ENCODE measurements around the gene OCA2.

Gene OCA2

DNA sequence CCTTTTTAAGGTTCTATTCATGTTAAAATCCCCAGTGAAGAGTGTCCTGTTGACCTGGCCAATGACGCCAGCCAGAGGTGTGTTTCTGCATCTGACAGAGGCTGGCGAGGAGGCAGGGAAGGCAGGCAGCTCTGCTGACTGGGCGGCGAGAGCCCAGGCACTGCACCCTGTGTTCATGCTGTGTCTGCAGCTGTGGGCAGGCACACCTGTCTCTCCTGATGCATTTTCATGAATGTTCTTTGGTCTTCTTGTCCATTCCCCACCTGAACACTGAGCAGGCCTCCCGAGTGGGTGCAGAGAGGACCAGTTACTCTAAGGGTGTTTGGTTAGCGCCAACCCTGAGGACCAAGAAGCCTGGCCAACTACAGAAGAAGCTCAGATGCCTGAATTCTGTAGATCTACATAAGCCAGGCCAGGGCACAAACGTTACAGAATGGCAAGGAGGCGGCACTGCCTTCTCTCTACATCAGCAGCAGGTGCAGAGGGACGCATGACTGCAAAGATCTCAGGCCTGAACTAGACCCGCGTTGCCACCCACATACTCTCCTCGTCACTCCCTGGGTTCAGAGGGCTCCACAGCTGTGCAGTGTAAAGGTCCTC, 233.7 kb downstream of the OCA2 start:
- no peak overlapping the region for H3K4me2 ChIP-seq (ENCODE audit: low read length)
- no peak for TF ChIP-seq EZH2phosphoT487 (IDR thresholded peaks at IDR 0.05; ENCODE audit: low read depth)
- TF ChIP-seq, protein P1, sequence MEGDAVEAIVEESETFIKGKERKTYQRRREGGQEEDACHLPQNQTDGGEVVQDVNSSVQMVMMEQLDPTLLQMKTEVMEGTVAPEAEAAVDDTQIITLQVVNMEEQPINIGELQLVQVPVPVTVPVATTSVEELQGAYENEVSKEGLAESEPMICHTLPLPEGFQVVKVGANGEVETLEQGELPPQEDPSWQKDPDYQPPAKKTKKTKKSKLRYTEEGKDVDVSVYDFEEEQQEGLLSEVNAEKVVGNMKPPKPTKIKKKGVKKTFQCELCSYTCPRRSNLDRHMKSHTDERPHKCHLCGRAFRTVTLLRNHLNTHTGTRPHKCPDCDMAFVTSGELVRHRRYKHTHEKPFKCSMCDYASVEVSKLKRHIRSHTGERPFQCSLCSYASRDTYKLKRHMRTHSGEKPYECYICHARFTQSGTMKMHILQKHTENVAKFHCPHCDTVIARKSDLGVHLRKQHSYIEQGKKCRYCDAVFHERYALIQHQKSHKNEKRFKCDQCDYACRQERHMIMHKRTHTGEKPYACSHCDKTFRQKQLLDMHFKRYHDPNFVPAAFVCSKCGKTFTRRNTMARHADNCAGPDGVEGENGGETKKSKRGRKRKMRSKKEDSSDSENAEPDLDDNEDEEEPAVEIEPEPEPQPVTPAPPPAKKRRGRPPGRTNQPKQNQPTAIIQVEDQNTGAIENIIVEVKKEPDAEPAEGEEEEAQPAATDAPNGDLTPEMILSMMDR (IDR thresholded peaks at IDR 0.05; ENCODE audit: low read depth, low read length), result no peak
- H3K9me3 ChIP-seq (ENCODE audit: insufficient read depth, low read length), result no peaks in the 10 kb centered on the region

DNA sequence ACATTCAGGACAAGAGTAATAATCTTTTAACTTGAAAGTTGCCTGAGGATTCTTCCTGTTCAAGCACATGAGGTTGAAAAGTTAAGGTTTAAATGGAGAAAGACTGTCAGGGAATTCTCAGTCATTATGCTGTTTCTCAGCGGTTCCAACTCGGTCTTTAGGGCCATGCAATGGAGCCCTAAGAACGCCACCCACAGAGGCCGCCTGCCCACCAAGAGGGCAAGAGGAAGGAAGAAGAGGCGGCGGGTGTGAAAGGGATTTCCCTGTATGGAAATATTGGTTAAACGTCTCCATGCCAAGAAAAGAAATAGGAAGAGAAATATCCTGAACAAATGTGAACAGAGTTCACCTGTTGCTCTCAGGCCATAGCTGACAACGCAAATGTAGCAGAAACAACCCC, 234.4 kb downstream of the OCA2 start:
- Histone ChIP-seq H3K9ac (ENCODE audit: low read length) (no peak overlapping the region), H4K20me1 (ENCODE audit: insufficient read depth, low read length) (no peaks in the 10 kb centered on the region), H3K4me3 (ENCODE audit: low read length) (no peak overlapping the region), H3K27ac (ENCODE audit: low read length) (no peak overlapping the region), H3K9me3 (ENCODE audit: insufficient read depth, low read length) (no peaks in the 10 kb centered on the region), H3K27me3 (ENCODE audit: low read depth, low read length) (no peaks in the 10 kb centered on the region), H3K4me1 (ENCODE audit: low read length) (no peaks in the 10 kb centered on the region), H3K4me2 (ENCODE audit: low read length) (no peak overlapping the region), H3K36me3 (replicated peaks; ENCODE audit: low read depth, low read length) (no peaks in the 10 kb centered on the region), H3K79me2 (ENCODE audit: low read length) (no peaks in the 10 kb centered on the region), H2AFZ (ENCODE audit: low read depth, low read length) (no peak overlapping the region)
- TF ChIP-seq, protein P1 (IDR thresholded peaks at IDR 0.05; ENCODE audit: low read depth, low read length), result no peak
- no peak for TF ChIP-seq EZH2phosphoT487 (IDR thresholded peaks at IDR 0.05; ENCODE audit: low read depth)

More for the DNA sequence above, 233.7 kb downstream of the OCA2 start:
- H3K4me3 ChIP-seq (ENCODE audit: low read length), result no peak overlapping the region
- no peak overlapping the region for H2AFZ ChIP-seq (ENCODE audit: low read depth, low read length)
- H4K20me1 ChIP-seq (ENCODE audit: insufficient read depth, low read length), result no peaks in the 10 kb centered on the region
- no peaks in the 10 kb centered on the region for H3K4me1 ChIP-seq (ENCODE audit: low read length)
- no peak overlapping the region for H3K27ac ChIP-seq (ENCODE audit: low read length)
- no peaks in the 10 kb centered on the region for H3K36me3 ChIP-seq (replicated peaks; ENCODE audit: low read depth, low read length)
- no peak overlapping the region for H3K9ac ChIP-seq (ENCODE audit: low read length)
- H3K79me2 ChIP-seq (ENCODE audit: low read length), result no peaks in the 10 kb centered on the region
- no peaks in the 10 kb centered on the region for H3K27me3 ChIP-seq (ENCODE audit: low read depth, low read length)

DNA sequence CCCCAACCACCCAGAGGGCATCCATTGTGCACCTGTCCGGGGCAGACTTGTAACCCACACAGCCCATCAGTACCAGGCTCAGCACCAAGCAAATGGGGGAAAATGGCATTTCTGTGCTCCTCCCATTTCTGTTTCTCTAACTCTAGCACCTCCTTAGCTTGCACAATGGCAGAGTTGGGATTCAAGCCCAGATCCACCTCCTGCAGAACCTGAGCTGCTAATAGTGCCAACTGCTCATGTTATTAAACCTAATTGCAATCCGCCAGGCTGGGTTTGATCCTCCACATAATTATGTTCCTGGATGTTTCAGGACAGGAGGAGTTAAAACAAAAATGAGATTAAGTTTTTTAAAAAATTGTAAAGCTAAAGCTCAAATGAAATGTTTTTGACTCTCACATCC, 235.0 kb downstream of the OCA2 start:
- TF ChIP-seq, protein P1 (IDR thresholded peaks at IDR 0.05; ENCODE audit: low read depth, low read length), result no peak
- TF ChIP-seq EZH2phosphoT487 (IDR thresholded peaks at IDR 0.05; ENCODE audit: low read depth), result no peak
- Histone ChIP-seq H3K27ac (ENCODE audit: low read length) (no peak overlapping the region), H3K79me2 (ENCODE audit: low read length) (no peaks in the 10 kb centered on the region), H3K36me3 (replicated peaks; ENCODE audit: low read depth, low read length) (no peaks in the 10 kb centered on the region), H3K4me1 (ENCODE audit: low read length) (no peaks in the 10 kb centered on the region), H3K27me3 (ENCODE audit: low read depth, low read length) (no peaks in the 10 kb centered on the region), H3K4me3 (ENCODE audit: low read length) (no peak overlapping the region), H3K9ac (ENCODE audit: low read length) (no peak overlapping the region), H3K4me2 (ENCODE audit: low read length) (no peak overlapping the region), H2AFZ (ENCODE audit: low read depth, low read length) (no peak overlapping the region), H3K9me3 (ENCODE audit: insufficient read depth, low read length) (no peaks in the 10 kb centered on the region), H4K20me1 (ENCODE audit: insufficient read depth, low read length) (no peaks in the 10 kb centered on the region)

DNA sequence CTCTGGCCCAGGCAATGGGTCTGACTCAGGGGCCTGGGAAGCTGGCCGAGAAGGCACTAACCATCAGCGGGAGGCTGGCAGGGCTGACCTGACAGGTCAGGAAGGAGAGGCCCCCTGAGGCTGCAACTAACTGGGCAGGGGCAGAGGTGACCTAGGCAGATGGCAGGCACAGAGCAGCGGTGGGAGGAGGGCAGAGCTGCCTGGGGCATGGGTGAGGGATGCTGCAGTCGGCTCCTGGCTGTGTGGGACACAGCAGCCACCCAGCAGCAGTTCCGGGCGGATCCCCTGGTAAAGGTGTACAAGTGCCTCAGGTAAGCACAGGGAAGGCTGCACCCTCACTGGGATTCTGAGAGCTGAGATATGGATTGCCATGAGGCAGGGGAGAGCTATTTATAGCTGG, 236.1 kb downstream of the OCA2 start:
- Histone ChIP-seq H3K27me3 (ENCODE audit: low read depth, low read length) (no peaks in the 10 kb centered on the region), H3K4me2 (ENCODE audit: low read length) (no peak overlapping the region), H2AFZ (ENCODE audit: low read depth, low read length) (no peak overlapping the region), H3K9me3 (ENCODE audit: insufficient read depth, low read length) (no peaks in the 10 kb centered on the region), H3K4me3 (ENCODE audit: low read length) (no peak overlapping the region), H3K36me3 (replicated peaks; ENCODE audit: low read depth, low read length) (no peaks in the 10 kb centered on the region), H3K27ac (ENCODE audit: low read length) (no peak overlapping the region), H4K20me1 (ENCODE audit: insufficient read depth, low read length) (no peaks in the 10 kb centered on the region), H3K9ac (ENCODE audit: low read length) (no peak overlapping the region), H3K4me1 (ENCODE audit: low read length) (no peaks in the 10 kb centered on the region), H3K79me2 (ENCODE audit: low read length) (no peaks in the 10 kb centered on the region)
- no peak for TF ChIP-seq EZH2phosphoT487 (IDR thresholded peaks at IDR 0.05; ENCODE audit: low read depth)
